Activated CD4-positive, alpha-beta memory T cell treated with anti-CD3 and anti-CD28 coated beads, Interleukin-2, amount 10 ng/mL, durations not matched to agents 7 days and 5 days (primary cell): ENCODE data around the gene SPEM3. TPM values are rescaled to one million over a fixed set of nuclear protein-coding genes. Genes with fewer than 3 reads are reported as not detected.
"Not testable (repeated sequence)": the region's sequence is repeated elsewhere in the genome, so short reads cannot be mapped to it uniquely, and the experiment has no call there.

Source experiments
- CTCF ChIA-PET: fragments of 350-600 bp; sonication (Branson Sonifier 250); formaldehyde crosslinking; loops from one replicate; lab custom pipeline; 2021; ENCODE audit warnings: antibody characterized with exemption, inconsistent platforms; lab: Charles Lee
- POLR2A ChIA-PET: fragments of 350-600 bp; sonication (Branson Sonifier 250); formaldehyde crosslinking; loops from one replicate; lab custom pipeline; 2021; ENCODE audit warnings: antibody characterized with exemption; lab: Charles Lee
- DNase-seq: peaks from one replicate; pipeline ENCODE4 v3.0.0-alpha.2; 2020
- H3K27ac Mint-ChIP-seq: one replicate; pipeline ENCODE4 v1.8.0; 2021; ENCODE audit warnings: mild to moderate bottlenecking, mixed read lengths
- H3K27me3 Mint-ChIP-seq: one replicate; pipeline ENCODE4 v1.8.0; 2021; ENCODE audit warnings: mixed read lengths
- H3K36me3 Mint-ChIP-seq: one replicate; pipeline ENCODE4 v1.8.0; 2021; ENCODE audit warnings: low read depth, mixed read lengths
- H3K4me1 Mint-ChIP-seq: one replicate; pipeline ENCODE4 v1.8.0; 2021; ENCODE audit warnings: mixed read lengths
- H3K4me3 Mint-ChIP-seq: one replicate; pipeline ENCODE4 v1.8.0; 2021; ENCODE audit warnings: mild to moderate bottlenecking, mixed read lengths
- H3K9me3 Mint-ChIP-seq: one replicate; pipeline ENCODE4 v1.8.0; 2021; ENCODE audit warnings: mixed read lengths
- total RNA-seq, 2 experiments: library from RNA; stranded (reverse); gene quantifications; one replicate each; pipeline ENCODE4 v1.2.3, GENCODE V29; 2021

Gene SPEM3
- total RNA-seq, 2 experiments from 2014 or later, result not detected

GRCh38 chr17:7462474-7463371 is 34.1 kb downstream of the SPEM3 start:
- Mint-ChIP-seq H3K4me3 (no peak overlapping the region), H3K4me1 (peaks cover 11% of the 10 kb centered on the region), H3K27ac (no peak overlapping the region), H3K27me3 (no peaks in the 10 kb centered on the region), H3K9me3 (no peaks in the 10 kb centered on the region), H3K36me3 (peaks cover 28% of the 10 kb centered on the region)
- DNase-seq, result no peak
- ChIA-PET POLR2A (interaction anchor here (0.5 to 2.1 kb wide), 3 partner anchors 17 to 32 kb away, joined by 3 to 12 read pairs (median 6); partner anchors contain the start of genes POLR2A and ZBTB4), CTCF (interaction anchor here (1.4 to 1.6 kb wide), 2 partner anchors 23 to 26 kb away, joined by 3 to 6 read pairs; no protein-coding TSS in a partner anchor)

GRCh38 chr17:7463372-7463846 is 34.8 kb downstream of the SPEM3 start:
- CTCF ChIA-PET, result no interaction called here

GRCh38 chr17:7464081-7464480 is 35.4 kb downstream of the SPEM3 start:
- no peaks in the 10 kb centered on the region for H3K27me3 Mint-ChIP-seq
- peaks cover 23% of the 10 kb centered on the region for H3K36me3 Mint-ChIP-seq

More at GRCh38 chr17:7463372-7463846, 34.8 kb downstream of the SPEM3 start:
- POLR2A ChIA-PET, result interaction anchor here (1.9 to 2.1 kb wide), 2 partner anchors 16 to 21 kb away, joined by 6 to 12 read pairs; partner anchors contain the start of genes POLR2A and ZBTB4
- Mint-ChIP-seq H3K27ac (no peak overlapping the region), H3K36me3 (peaks cover 28% of the 10 kb centered on the region), H3K27me3 (no peaks in the 10 kb centered on the region), H3K4me3 (no peak overlapping the region), H3K4me1 (peaks cover 11% of the 10 kb centered on the region), H3K9me3 (no peaks in the 10 kb centered on the region)
- no peak for DNase-seq

GRCh38 chr17:7465597-7466275 is 37.1 kb downstream of the SPEM3 start:
- no peaks in the 10 kb centered on the region for H3K27me3 Mint-ChIP-seq
- peaks cover 3% of the 10 kb centered on the region for H3K4me1 Mint-ChIP-seq
- H3K27ac Mint-ChIP-seq, result no peak overlapping the region
- ChIA-PET POLR2A (interaction anchor here (0.7 to 2.1 kb wide), 4 partner anchors 9 to 18 kb away, joined by 3 to 7 read pairs (median 3); partner anchors contain the start of gene POLR2A), CTCF (interaction anchor here (0.6 to 1.2 kb wide), 2 partner anchors 29 to 168 kb away, joined by 3 read pairs; no protein-coding TSS in a partner anchor)
- no peak for DNase-seq
- peaks cover 16% of the 10 kb centered on the region for H3K36me3 Mint-ChIP-seq
- H3K9me3 Mint-ChIP-seq, result no peaks in the 10 kb centered on the region
- H3K4me3 Mint-ChIP-seq, result no peak overlapping the region

More at GRCh38 chr17:7464081-7464480, 35.4 kb downstream of the SPEM3 start:
- no peak overlapping the region for H3K27ac Mint-ChIP-seq
- no peak overlapping the region for H3K4me3 Mint-ChIP-seq
- CTCF ChIA-PET, result no interaction called here
- no peaks in the 10 kb centered on the region for H3K9me3 Mint-ChIP-seq
- POLR2A ChIA-PET, result interaction anchor here (1.5 to 2.1 kb wide), 2 partner anchors 8 to 20 kb away, joined by 3 to 12 read pairs; partner anchors contain the start of gene POLR2A
- no peak for DNase-seq
- H3K4me1 Mint-ChIP-seq, result peaks cover 9% of the 10 kb centered on the region

- Mint-ChIP-seq H3K27me3 (no peaks in the 10 kb centered on the region), H3K36me3 (peaks cover 13% of the 10 kb centered on the region), H3K4me3 (no peak overlapping the region), H3K9me3 (no peaks in the 10 kb centered on the region), H3K4me1 (peaks cover 3% of the 10 kb centered on the region), H3K27ac (no peak overlapping the region)
- ChIA-PET POLR2A (interaction anchor here (0.7 to 2.1 kb wide), 5 partner anchors 9 to 22 kb away, joined by 3 to 7 read pairs (median 3); partner anchors contain the start of gene POLR2A), CTCF (interaction anchor here (0.6 to 1.2 kb wide), 2 partner anchors 30 to 168 kb away, joined by 3 read pairs; no protein-coding TSS in a partner anchor)
- DNase-seq, result no peak
Measured at GRCh38 chr17:7466318-7466638, 37.6 kb downstream of the SPEM3 start.

- ChIA-PET CTCF (interaction anchor here (1.2 kb wide), 1 partner anchor 30 kb away, joined by 3 read pairs; no protein-coding TSS in a partner anchor), POLR2A (interaction anchor here (0.7 to 2.1 kb wide), 4 partner anchors 11 to 23 kb away, joined by 3 to 7 read pairs (median 3); partner anchors contain the start of gene POLR2A)
- no peaks in the 10 kb centered on the region for H3K9me3 Mint-ChIP-seq
- H3K27me3 Mint-ChIP-seq, result no peaks in the 10 kb centered on the region
- H3K4me1 Mint-ChIP-seq, result peaks cover 8% of the 10 kb centered on the region
- H3K36me3 Mint-ChIP-seq, result peaks cover 11% of the 10 kb centered on the region
- H3K4me3 Mint-ChIP-seq, result no peak overlapping the region
- DNase-seq, result no peak
- no peak overlapping the region for H3K27ac Mint-ChIP-seq
Measured at GRCh38 chr17:7466639-7467341, 38.1 kb downstream of the SPEM3 start.

- no peaks in the 10 kb centered on the region for H3K9me3 Mint-ChIP-seq
- H3K27ac Mint-ChIP-seq, result no peak overlapping the region
- CTCF ChIA-PET, result interaction anchor here (1.8 kb wide), 1 partner anchor 31 kb away, joined by 4 read pairs; no protein-coding TSS in a partner anchor
- H3K4me3 Mint-ChIP-seq, result no peak overlapping the region
- H3K27me3 Mint-ChIP-seq, result no peaks in the 10 kb centered on the region
- peaks cover 11% of the 10 kb centered on the region for H3K36me3 Mint-ChIP-seq
- POLR2A ChIA-PET, result no interaction called here
- DNase-seq, result no peak
- peaks cover 11% of the 10 kb centered on the region for H3K4me1 Mint-ChIP-seq
Measured at GRCh38 chr17:7467498-7467897, 38.8 kb downstream of the SPEM3 start.

GRCh38 chr17:7468290-7468689 is 39.6 kb downstream of the SPEM3 start:
- Mint-ChIP-seq H3K36me3 (peaks cover 9% of the 10 kb centered on the region), H3K4me1 (peaks cover 11% of the 10 kb centered on the region), H3K4me3 (no peak overlapping the region), H3K27me3 (no peaks in the 10 kb centered on the region), H3K27ac (no peak overlapping the region), H3K9me3 (no peaks in the 10 kb centered on the region)
- ChIA-PET CTCF (interaction anchor here (1.8 kb wide), 1 partner anchor 31 kb away, joined by 4 read pairs; no protein-coding TSS in a partner anchor), POLR2A (interaction anchor here (0.6 to 0.7 kb wide), 2 partner anchors 16 to 252 kb away, joined by 3 read pairs; partner anchors contain the start of gene POLR2A)
- no peak for DNase-seq

- CTCF ChIA-PET, result interaction anchor here (1.8 kb wide), 1 partner anchor 32 kb away, joined by 4 read pairs; no protein-coding TSS in a partner anchor
- Mint-ChIP-seq H3K27me3 (no peaks in the 10 kb centered on the region), H3K9me3 (no peaks in the 10 kb centered on the region), H3K4me1 (peaks cover 11% of the 10 kb centered on the region), H3K36me3 (peaks cover 3% of the 10 kb centered on the region), H3K4me3 (no peak overlapping the region), H3K27ac (no peak overlapping the region)
- POLR2A ChIA-PET, result interaction anchor here (0.7 to 2.8 kb wide), 2 partner anchors 10 to 15 kb away, joined by 3 to 13 read pairs; partner anchors contain the start of genes POLR2A and ZBTB4
- DNase-seq, result no peak
Measured at GRCh38 chr17:7468804-7469389, 40.2 kb downstream of the SPEM3 start.

GRCh38 chr17:7469843-7470242 is 41.2 kb downstream of the SPEM3 start:
- H3K27ac Mint-ChIP-seq, H3K9me3 Mint-ChIP-seq, H3K27me3 Mint-ChIP-seq, H3K36me3 Mint-ChIP-seq, DNase-seq, H3K4me3 Mint-ChIP-seq, CTCF ChIA-PET: not testable (repeated sequence)
- POLR2A ChIA-PET, result interaction anchor here (2.8 kb wide), 1 partner anchor 9 kb away, joined by 13 read pairs; the partner anchor contains the start of gene ZBTB4
- H3K4me1 Mint-ChIP-seq, result peaks cover 11% of the 10 kb centered on the region

- H3K27ac Mint-ChIP-seq, H3K9me3 Mint-ChIP-seq, H3K4me3 Mint-ChIP-seq, DNase-seq, H3K36me3 Mint-ChIP-seq, H3K27me3 Mint-ChIP-seq: not testable (repeated sequence)
- POLR2A ChIA-PET, result interaction anchor here (2.8 kb wide), 1 partner anchor 9 kb away, joined by 13 read pairs; the partner anchor contains the start of gene ZBTB4
- peaks cover 11% of the 10 kb centered on the region for H3K4me1 Mint-ChIP-seq
- CTCF ChIA-PET, result interaction anchor here (0.7 to 2.0 kb wide), 3 partner anchors 16 to 199 kb away, joined by 4 to 8 read pairs (median 5); no protein-coding TSS in a partner anchor
Measured at GRCh38 chr17:7470457-7470973, 41.9 kb downstream of the SPEM3 start.
